ENCODE data around the gene PPFIBP2.
"Not testable (repeated sequence)": the region's sequence is repeated elsewhere in the genome, so short reads cannot be mapped to it uniquely, and the experiment has no call there.

The PPFIBP2 gene

GRCh38 chr11:7638710-7639642 is 125.2 kb downstream of the PPFIBP2 start:
- DNase-seq = no peak

GRCh38 chr11:7639643-7640025 is 125.8 kb downstream of the PPFIBP2 start:
- no peak for DNase-seq

- no peak for DNase-seq
Observed at GRCh38 chr11:7640816-7641215, 127.0 kb downstream of the PPFIBP2 start.

GRCh38 chr11:7642747-7643146 is 128.9 kb downstream of the PPFIBP2 start:
- DNase-seq = no peak

GRCh38 chr11:7643314-7643713 is 129.5 kb downstream of the PPFIBP2 start:
- no peak for DNase-seq

GRCh38 chr11:7645206-7645605 is 131.4 kb downstream of the PPFIBP2 start:
- DNase-seq = no peak

- no peak for DNase-seq
Observed at GRCh38 chr11:7646866-7647265, 133.1 kb downstream of the PPFIBP2 start.

- DNase-seq = no peak
Observed at GRCh38 chr11:7648264-7648663, 134.5 kb downstream of the PPFIBP2 start.

GRCh38 chr11:7651140-7651551 is 137.3 kb downstream of the PPFIBP2 start:
- DNase-seq = no peak

- DNase-seq = no peak
Observed at GRCh38 chr11:7651700-7652099, 137.9 kb downstream of the PPFIBP2 start.

- DNase-seq = no peak
Observed at GRCh38 chr11:7654195-7654705, 140.5 kb downstream of the PPFIBP2 start.

GRCh38 chr11:7655253-7656217 is 141.7 kb downstream of the PPFIBP2 start:
- no peak for DNase-seq

GRCh38 chr11:7656704-7657103 is 142.9 kb downstream of the PPFIBP2 start:
- no peak for DNase-seq

GRCh38 chr11:7657306-7658025 is 143.7 kb downstream of the PPFIBP2 start:
- DNase-seq = no peak

- DNase-seq = not testable (repeated sequence)
Observed at GRCh38 chr11:7663531-7663930, 149.7 kb downstream of the PPFIBP2 start.

- DNase-seq = no peak
Observed at GRCh38 chr11:7664867-7665266, 151.1 kb downstream of the PPFIBP2 start.

GRCh38 chr11:7665473-7666291 is 151.9 kb downstream of the PPFIBP2 start:
- peak; percentile 3 to 72 (median 56) for DNase-seq

GRCh38 chr11:7666292-7666866 is 152.6 kb downstream of the PPFIBP2 start:
- DNase-seq = no peak

- no peak for DNase-seq
Observed at GRCh38 chr11:7667460-7667859, 153.7 kb downstream of the PPFIBP2 start.

- no peak for DNase-seq
Observed at GRCh38 chr11:7668464-7668863, 154.7 kb downstream of the PPFIBP2 start.

GRCh38 chr11:7668911-7669310 is 155.1 kb downstream of the PPFIBP2 start:
- DNase-seq = no peak

Measured in stimulated activated naive CD4-positive, alpha-beta T cell (primary cell).